Testis (tissue), 2 donors: Measurements from ENCODE around the gene SAMD3.

Source experiments
- CTCF ChIP-seq, 3 experiments: fragments of 450-650 bp in 2 of 3; fragments of 200-600 bp in 1 of 3; sonication (generic) in 1 of 3; IDR thresholded peaks; one replicate each; pipeline ENCODE4 v1.5.1; 2016 to 2019; ENCODE audit warnings: antibody characterized with exemption in 3 of 3, mild to moderate bottlenecking in 2 of 3, moderate library complexity in 1 of 3
- POLR2A ChIP-seq: fragments of 450-650 bp; IDR thresholded peaks from one replicate; pipeline ENCODE4 v1.6.1; 2017; ENCODE audit warnings: antibody characterized with exemption, mild to moderate bottlenecking, moderate library complexity

GRCh38 chr6:130229645-130230044, 6.9 kb upstream of the SAMD3 start:
- no peak for TF ChIP-seq CTCF (IDR thresholded peaks at IDR 0.05)
- TF ChIP-seq POLR2A = no peak
